ENCODE measurements around the gene SSUH2. TPM values are rescaled to one million over a fixed set of nuclear protein-coding genes. Genes with fewer than 3 reads are reported as not detected.
A peak's percentile ranks its signal among the peaks of the same experiment; 100 is the strongest.

Gene SSUH2
- total and polyA plus RNA-seq, 2 of the 4 experiments (the other 2 are of a cell fraction): 0.10 TPM; not detected in 1

- Histone ChIP-seq H2BK120ac (ENCODE audit: low read depth, low read length) (peak overlapping the region; percentile 99), H3K9ac (ENCODE audit: low read depth, low read length) (no peak overlapping the region), H2BK20ac (ENCODE audit: low read depth, low read length) (peak overlapping the region; percentile 92), H2AK9ac (replicated peaks; ENCODE audit: low read depth, low read length, poor library complexity) (no peak overlapping the region), H3K56ac (ENCODE audit: extremely low read depth, insufficient read depth, low read length) (peak overlapping the region; percentile 27; the same call in 1 of the 2 replicates), H3K4me1 (ENCODE audit: control insufficient read depth, insufficient read depth, low read length) (peaks cover 32% of the 10 kb centered on the region), H3K27me3 (ENCODE audit: control insufficient read depth, insufficient read depth, low read length) (no peaks in the 10 kb centered on the region; the same call in 1 of the 2 replicates), H3K9me3 (ENCODE audit: control insufficient read depth, insufficient read depth, low read length) (0 out of 2 replicates have a peak, but pooled peaks cover 2% of the 10 kb centered on the region), H3K4me3 (ENCODE audit: insufficient read depth, low read depth, low read length) (no peak overlapping the region), H4K5ac (ENCODE audit: low read depth, low read length) (peak overlapping the region; percentile 83), H3K18ac (ENCODE audit: low read depth, low read length) (peak overlapping the region; percentile 83), H2AFZ (replicated peaks; ENCODE audit: low read length, poor library complexity) (peak overlapping the region; percentile 83), H3K23ac (ENCODE audit: low read depth, low read length) (peak overlapping the region; percentile 13; the same call in 1 of the 2 replicates), H3K79me1 (ENCODE audit: low read depth in 1 of 2, low read length in 2 of 2) (no peaks in the 10 kb centered on the region), H3K9me1 (ENCODE audit: insufficient read depth, low read length) (peaks cover 20% of the 10 kb centered on the region), H2BK15ac (ENCODE audit: low read depth, low read length) (peak overlapping the region; percentile 94; the same call in 2 of the 3 replicates), H4K91ac (ENCODE audit: insufficient read depth, low read depth, low read length) (peak overlapping the region; percentile 85), H3K14ac (replicated peaks; ENCODE audit: low read depth, low read length) (peak overlapping the region; percentile 51), H3K36me3 (ENCODE audit: control insufficient read depth, insufficient read depth, low read length) (no peaks in the 10 kb centered on the region), H2BK5ac (ENCODE audit: low read depth, low read length, poor library complexity, severe bottlenecking) (peak overlapping the region; percentile 78), H4K8ac (ENCODE audit: low read depth in 2 of 2, low read length in 2 of 2) (peak overlapping the region; percentile 64 to 86), H3K4me2 (ENCODE audit: low read depth, low read length) (no peak overlapping the region), H4K20me1 (ENCODE audit: insufficient read depth, low read length) (no peaks in the 10 kb centered on the region), H3K4ac (ENCODE audit: low read depth, low read length) (peak overlapping the region; percentile 86), H2AK5ac (ENCODE audit: low read depth, low read length) (0 out of 2 replicates have a peak overlapping the region, but pooled peaks have one; percentile 93), H3K27ac (ENCODE audit: insufficient read depth, low read length) (peak overlapping the region; percentile 63; the same call in 1 of the 2 replicates)
- dilution Hi-C loops (cut with HindIII; ENCODE audit: low sequenced_read_pairs, unreplicated experiment) (no loop called here), in situ Hi-C loops (cut with MboI; ENCODE audit: low sequenced_read_pairs) (loop anchor here (5.0 kb wide), 1 partner anchor 180 kb away; no protein-coding TSS in a partner anchor), intact Hi-C loops (cut with micrococcal nuclease) (loop anchor here (1.0 to 5.0 kb wide), 3 partner anchors 45 to 300 kb away; no protein-coding TSS in a partner anchor)
- WGBS, 2 experiments (ENCODE audit: extremely low coverage in 2 of 2, insufficient read length in 1 of 2): 19% methylated on average over 3 of the region's 4 CpGs; no CpG with 5 or more reads in 1 of the 2 experiments
- peak; percentile 46 for ATAC-seq (ENCODE audit: low read depth)
- ChIA-PET POLR2A (ENCODE audit: unreplicated experiment) (no interaction called here), CTCF (interaction anchor here (0.6 to 1.5 kb wide), 9 partner anchors 10 to 616 kb away, joined by 3 to 7 read pairs (median 3); no protein-coding TSS in a partner anchor)
- no TSS peak for BruUV-seq (replicated peaks)
- DNase-seq: peak; percentile 96
- TF ChIP-seq POLR2A (IDR thresholded peaks at IDR 0.05; ENCODE audit: low read depth, low read length) (no peak), SMC3 (IDR thresholded peaks at IDR 0.05; ENCODE audit: low read depth, low read length) (peak; percentile 16; the same call in 1 of the 2 replicates), RFX5 (IDR thresholded peaks at IDR 0.05; ENCODE audit: low read depth, low read length) (no peak), NFE2L2 (IDR thresholded peaks at IDR 0.05; ENCODE audit: low read depth, low read length) (no peak; the same call in 1 of the 2 replicates), MXI1 (IDR thresholded peaks at IDR 0.05; ENCODE audit: borderline replicate concordance, low read depth, low read length) (no peak), CEBPB (IDR thresholded peaks at IDR 0.05; ENCODE audit: low read depth, low read length) (peak; percentile 97), CHD1 (IDR thresholded peaks at IDR 0.05; ENCODE audit: low read depth, low read length) (no peak), MAFK (IDR thresholded peaks at IDR 0.05; ENCODE audit: low read depth, low read length) (peak; percentile 63), BHLHE40 (IDR thresholded peaks at IDR 0.05; ENCODE audit: low read depth, low read length) (peak; percentile 60; the same call in 1 of the 2 replicates), RAD21 (IDR thresholded peaks at IDR 0.05; ENCODE audit: low read length) (0 out of 2 replicates have a peak, but pooled peaks have one; percentile 18), MAZ (IDR thresholded peaks at IDR 0.05; ENCODE audit: borderline replicate concordance, low read depth, low read length) (peak; percentile 53; the same call in 1 of the 2 replicates), FOS (IDR thresholded peaks at IDR 0.05; ENCODE audit: low read depth, low read length) (peak; percentile 92), CTCF (conservative IDR thresholded peaks at IDR 0.05; ENCODE audit: low read depth, low read length) (0 out of 2 replicates have a peak, but pooled peaks have one; percentile 15)
- TF ChIP-seq, protein P1, sequence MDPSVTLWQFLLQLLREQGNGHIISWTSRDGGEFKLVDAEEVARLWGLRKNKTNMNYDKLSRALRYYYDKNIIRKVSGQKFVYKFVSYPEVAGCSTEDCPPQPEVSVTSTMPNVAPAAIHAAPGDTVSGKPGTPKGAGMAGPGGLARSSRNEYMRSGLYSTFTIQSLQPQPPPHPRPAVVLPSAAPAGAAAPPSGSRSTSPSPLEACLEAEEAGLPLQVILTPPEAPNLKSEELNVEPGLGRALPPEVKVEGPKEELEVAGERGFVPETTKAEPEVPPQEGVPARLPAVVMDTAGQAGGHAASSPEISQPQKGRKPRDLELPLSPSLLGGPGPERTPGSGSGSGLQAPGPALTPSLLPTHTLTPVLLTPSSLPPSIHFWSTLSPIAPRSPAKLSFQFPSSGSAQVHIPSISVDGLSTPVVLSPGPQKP (IDR thresholded peaks at IDR 0.05; ENCODE audit: borderline replicate concordance, low read depth, low read length): no peak
- TF ChIP-seq, protein P2, sequence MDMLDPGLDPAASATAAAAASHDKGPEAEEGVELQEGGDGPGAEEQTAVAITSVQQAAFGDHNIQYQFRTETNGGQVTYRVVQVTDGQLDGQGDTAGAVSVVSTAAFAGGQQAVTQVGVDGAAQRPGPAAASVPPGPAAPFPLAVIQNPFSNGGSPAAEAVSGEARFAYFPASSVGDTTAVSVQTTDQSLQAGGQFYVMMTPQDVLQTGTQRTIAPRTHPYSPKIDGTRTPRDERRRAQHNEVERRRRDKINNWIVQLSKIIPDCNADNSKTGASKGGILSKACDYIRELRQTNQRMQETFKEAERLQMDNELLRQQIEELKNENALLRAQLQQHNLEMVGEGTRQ (IDR thresholded peaks at IDR 0.05; ENCODE audit: low read depth, low read length): no peak
Measured at GRCh38 chr3:8621872-8622271, 22.7 kb downstream of the SSUH2 start.
